Neural cell (in vitro differentiated cells): ENCODE measurements around the gene OR52E1. TPM values are rescaled to one million over a fixed set of nuclear protein-coding genes. Genes with fewer than 3 reads are reported as not detected.

Experiments used
- H2AFZ ChIP-seq: fragments of 200-600, 300-800 bp; sonication (generic), shearing (Covaris generic); 2 replicates; pipeline ENCODE4 v1.6.0; 2014; ENCODE audit warnings: low read depth, mild to moderate bottlenecking, antibody characterized with exemption, low read length, moderate library complexity
- H3F3A ChIP-seq: fragments of 200-600 bp; shearing (Covaris generic); 2 replicates; pipeline ENCODE4 v1.6.1; 2016; ENCODE audit warnings: mild to moderate bottlenecking, moderate library complexity, mixed read lengths, antibody characterized with exemption, low read length; ENCODE audit not compliant: insufficient read depth, poor library complexity, severe bottlenecking
- H3K27ac ChIP-seq: fragments of 200-600, 300-800 bp; sonication (generic), shearing (Covaris generic); 2 replicates; pipeline ENCODE4 v1.5.1; 2014; ENCODE audit warnings: mild to moderate bottlenecking, low read length, moderate library complexity
- H3K27me3 ChIP-seq: fragments of 300-800, 200-600 bp; sonication (generic), shearing (Covaris generic); 2 replicates; pipeline ENCODE4 v1.6.0; 2014; ENCODE audit warnings: mild to moderate bottlenecking, low read depth, low read length, moderate library complexity; ENCODE audit not compliant: insufficient read depth
- H3K36me3 ChIP-seq: fragments of 300-800, 200-600 bp; sonication (generic), shearing (Covaris generic); 2 replicates; pipeline ENCODE4 v1.5.1; 2014; ENCODE audit warnings: mild to moderate bottlenecking, antibody characterized with exemption, low read length, moderate library complexity; ENCODE audit not compliant: insufficient read depth
- H3K4me2 ChIP-seq: fragments of 300-800, 200-600 bp; sonication (generic), shearing (Covaris generic); 2 replicates; pipeline ENCODE4 v1.6.0; 2014; ENCODE audit warnings: mild to moderate bottlenecking, low read length
- H3K4me3 ChIP-seq: fragments of 300-800, 200-600 bp; sonication (generic), shearing (Covaris generic); 2 replicates; pipeline ENCODE4 v1.5.1; 2014; ENCODE audit warnings: mild to moderate bottlenecking, low read length, moderate library complexity
- H3K79me2 ChIP-seq: fragments of 200-600 bp; shearing (Covaris generic); replicated peaks from 2 replicates; pipeline ENCODE4 v1.6.0; 2014; ENCODE audit warnings: mild to moderate bottlenecking, low read length, moderate library complexity; ENCODE audit not compliant: insufficient read depth
- H3K9ac ChIP-seq: fragments of 300-800, 200-600 bp; sonication (generic), shearing (Covaris generic); 2 replicates; pipeline ENCODE4 v1.6.1; 2016; ENCODE audit warnings: mild to moderate bottlenecking, low read length, mixed read lengths
- H3K9me2 ChIP-seq: fragments of 200-600 bp; shearing (Covaris generic); 2 replicates; pipeline ENCODE4 v1.6.1; 2016; ENCODE audit warnings: mild to moderate bottlenecking, low read length, mixed read lengths; ENCODE audit not compliant: insufficient read depth
- H3K9me3 ChIP-seq: fragments of 200-600, 300-800 bp; sonication (generic), shearing (Covaris generic); 2 replicates; pipeline ENCODE4 v1.6.1; 2016; ENCODE audit warnings: mild to moderate bottlenecking, mixed run types, low read length, moderate library complexity, mixed read lengths
- H4K20me1 ChIP-seq: fragments of 200-600 bp; shearing (Covaris generic); 2 replicates; pipeline ENCODE4 v1.6.1; 2016; ENCODE audit warnings: mild to moderate bottlenecking, mixed run types; ENCODE audit not compliant: insufficient read depth
- EP300 ChIP-seq: fragments of 450-650 bp; conservative IDR thresholded peaks from 2 replicates; pipeline ENCODE4 v1.6.1; 2014; ENCODE audit warnings: antibody characterized with exemption, mild to moderate bottlenecking, moderate library complexity; ENCODE audit not compliant: poor library complexity, severe bottlenecking
- EZH2 ChIP-seq: fragments of 200-600, 300-800 bp; shearing (Covaris generic), sonication (generic); IDR thresholded peaks from 2 replicates; pipeline ENCODE4 v1.6.1; 2014; ENCODE audit warnings: antibody characterized with exemption, low read length, borderline replicate concordance, mild to moderate bottlenecking; ENCODE audit not compliant: insufficient read depth, poor library complexity, severe bottlenecking
- MXI1 ChIP-seq: fragments of 450-650 bp; conservative IDR thresholded peaks from 2 replicates; pipeline ENCODE4 v1.6.1; 2014; ENCODE audit warnings: antibody characterized with exemption, mild to moderate bottlenecking; ENCODE audit not compliant: poor library complexity, severe bottlenecking
- POLR2AphosphoS5 ChIP-seq: IDR thresholded peaks from 2 replicates; pipeline ENCODE4 v1.6.1; 2012
- RAD21 ChIP-seq: fragments of 450-650 bp; conservative IDR thresholded peaks from 2 replicates; pipeline ENCODE4 v1.6.1; 2014; ENCODE audit warnings: antibody characterized with exemption, mild to moderate bottlenecking, moderate library complexity
- SMC3 ChIP-seq: fragments of 450-650 bp; conservative IDR thresholded peaks from 2 replicates; pipeline ENCODE4 v1.6.1; 2014; ENCODE audit warnings: antibody characterized with exemption, mild to moderate bottlenecking, moderate library complexity; ENCODE audit not compliant: poor library complexity
- TAF1 ChIP-seq: IDR thresholded peaks from 2 replicates; pipeline ENCODE4 v1.6.1; 2012; ENCODE audit warnings: low read depth
- polyA plus RNA-seq: library from polyadenylated mRNA; depleted of rRNA; stranded (reverse); fragments of >200 nt; gene quantifications from 2 replicates; pipeline ENCODE4 v1.2.3, GENCODE V29; 2014
- TF ChIP-seq, protein P1 (sequence below): fragments of 450-650 bp; IDR thresholded peaks from 2 replicates; pipeline ENCODE4 v1.5.1; 2014; ENCODE audit warnings: antibody characterized with exemption, mild to moderate bottlenecking, moderate library complexity; ENCODE audit not compliant: poor library complexity, severe bottlenecking
- TF ChIP-seq, protein P2 (sequence below): IDR thresholded peaks from 2 replicates; pipeline ENCODE4 v1.6.1; 2012; ENCODE audit warnings: borderline replicate concordance

The OR52E1 gene
- polyA plus RNA-seq, 1 donor from 2014 or later = not detected

DNA sequence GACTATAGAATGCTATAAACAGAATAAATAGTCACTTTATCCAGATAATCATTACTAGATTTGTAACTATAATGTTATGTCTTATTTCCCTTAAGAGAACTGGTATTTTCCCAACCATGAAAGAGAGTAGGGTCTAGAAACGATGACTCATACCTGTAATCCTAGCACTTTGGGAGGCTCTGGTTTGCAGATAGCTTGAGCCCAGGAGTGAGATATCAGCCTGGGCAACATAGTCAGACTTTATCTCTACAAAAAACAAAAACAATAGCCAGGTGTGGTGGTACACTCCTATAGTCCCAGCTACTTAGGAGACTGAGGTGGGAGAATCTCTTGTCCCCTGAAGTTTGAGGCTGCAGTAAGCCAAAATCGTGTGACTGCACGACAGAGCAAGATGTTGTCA, 37.9 kb downstream of the OR52E1 start:
- Histone ChIP-seq H3K79me2 (no peaks in the 10 kb centered on the region), H3F3A (no peaks in the 10 kb centered on the region), H3K9ac (no peak overlapping the region), H3K4me3 (no peak overlapping the region), H3K9me3 (no peaks in the 10 kb centered on the region), H3K27ac (no peak overlapping the region), H2AFZ (no peak overlapping the region), H3K4me2 (no peak overlapping the region), H3K27me3 (no peaks in the 10 kb centered on the region), H4K20me1 (no peaks in the 10 kb centered on the region), H3K9me2 (no peaks in the 10 kb centered on the region), H3K36me3 (no peaks in the 10 kb centered on the region)
- TF ChIP-seq, protein P1, sequence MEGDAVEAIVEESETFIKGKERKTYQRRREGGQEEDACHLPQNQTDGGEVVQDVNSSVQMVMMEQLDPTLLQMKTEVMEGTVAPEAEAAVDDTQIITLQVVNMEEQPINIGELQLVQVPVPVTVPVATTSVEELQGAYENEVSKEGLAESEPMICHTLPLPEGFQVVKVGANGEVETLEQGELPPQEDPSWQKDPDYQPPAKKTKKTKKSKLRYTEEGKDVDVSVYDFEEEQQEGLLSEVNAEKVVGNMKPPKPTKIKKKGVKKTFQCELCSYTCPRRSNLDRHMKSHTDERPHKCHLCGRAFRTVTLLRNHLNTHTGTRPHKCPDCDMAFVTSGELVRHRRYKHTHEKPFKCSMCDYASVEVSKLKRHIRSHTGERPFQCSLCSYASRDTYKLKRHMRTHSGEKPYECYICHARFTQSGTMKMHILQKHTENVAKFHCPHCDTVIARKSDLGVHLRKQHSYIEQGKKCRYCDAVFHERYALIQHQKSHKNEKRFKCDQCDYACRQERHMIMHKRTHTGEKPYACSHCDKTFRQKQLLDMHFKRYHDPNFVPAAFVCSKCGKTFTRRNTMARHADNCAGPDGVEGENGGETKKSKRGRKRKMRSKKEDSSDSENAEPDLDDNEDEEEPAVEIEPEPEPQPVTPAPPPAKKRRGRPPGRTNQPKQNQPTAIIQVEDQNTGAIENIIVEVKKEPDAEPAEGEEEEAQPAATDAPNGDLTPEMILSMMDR = no peak
- TF ChIP-seq RAD21 (no peak), SMC3 (no peak), MXI1 (no peak), EZH2 (no peak), EP300 (no peak), POLR2AphosphoS5 (no peak), TAF1 (no peak)
- TF ChIP-seq, protein P2, sequence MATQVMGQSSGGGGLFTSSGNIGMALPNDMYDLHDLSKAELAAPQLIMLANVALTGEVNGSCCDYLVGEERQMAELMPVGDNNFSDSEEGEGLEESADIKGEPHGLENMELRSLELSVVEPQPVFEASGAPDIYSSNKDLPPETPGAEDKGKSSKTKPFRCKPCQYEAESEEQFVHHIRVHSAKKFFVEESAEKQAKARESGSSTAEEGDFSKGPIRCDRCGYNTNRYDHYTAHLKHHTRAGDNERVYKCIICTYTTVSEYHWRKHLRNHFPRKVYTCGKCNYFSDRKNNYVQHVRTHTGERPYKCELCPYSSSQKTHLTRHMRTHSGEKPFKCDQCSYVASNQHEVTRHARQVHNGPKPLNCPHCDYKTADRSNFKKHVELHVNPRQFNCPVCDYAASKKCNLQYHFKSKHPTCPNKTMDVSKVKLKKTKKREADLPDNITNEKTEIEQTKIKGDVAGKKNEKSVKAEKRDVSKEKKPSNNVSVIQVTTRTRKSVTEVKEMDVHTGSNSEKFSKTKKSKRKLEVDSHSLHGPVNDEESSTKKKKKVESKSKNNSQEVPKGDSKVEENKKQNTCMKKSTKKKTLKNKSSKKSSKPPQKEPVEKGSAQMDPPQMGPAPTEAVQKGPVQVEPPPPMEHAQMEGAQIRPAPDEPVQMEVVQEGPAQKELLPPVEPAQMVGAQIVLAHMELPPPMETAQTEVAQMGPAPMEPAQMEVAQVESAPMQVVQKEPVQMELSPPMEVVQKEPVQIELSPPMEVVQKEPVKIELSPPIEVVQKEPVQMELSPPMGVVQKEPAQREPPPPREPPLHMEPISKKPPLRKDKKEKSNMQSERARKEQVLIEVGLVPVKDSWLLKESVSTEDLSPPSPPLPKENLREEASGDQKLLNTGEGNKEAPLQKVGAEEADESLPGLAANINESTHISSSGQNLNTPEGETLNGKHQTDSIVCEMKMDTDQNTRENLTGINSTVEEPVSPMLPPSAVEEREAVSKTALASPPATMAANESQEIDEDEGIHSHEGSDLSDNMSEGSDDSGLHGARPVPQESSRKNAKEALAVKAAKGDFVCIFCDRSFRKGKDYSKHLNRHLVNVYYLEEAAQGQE = no peak

DNA sequence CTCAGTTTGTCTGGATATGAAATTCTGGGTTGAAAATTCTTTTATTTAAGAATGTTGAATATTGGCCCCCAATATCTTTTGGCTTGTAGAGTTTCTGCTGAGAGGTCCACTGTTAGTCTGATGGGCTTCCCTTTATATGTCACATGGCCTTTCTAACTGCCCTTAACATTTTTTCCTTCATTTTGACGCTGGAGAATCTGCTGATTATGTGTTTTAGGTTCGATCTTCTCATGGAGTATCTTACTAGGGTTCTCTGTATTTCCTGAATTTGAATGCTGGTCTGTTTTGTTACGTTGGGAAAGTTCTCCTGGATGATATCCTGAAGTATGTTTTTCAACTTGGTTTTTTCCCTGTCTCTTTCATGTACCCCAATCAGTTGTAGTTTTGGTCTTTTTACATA, 46.0 kb downstream of the OR52E1 start:
- Histone ChIP-seq H3K9me2 (no peaks in the 10 kb centered on the region), H3K9ac (no peak overlapping the region), H4K20me1 (no peaks in the 10 kb centered on the region), H2AFZ (no peak overlapping the region), H3K36me3 (no peaks in the 10 kb centered on the region), H3K4me3 (no peak overlapping the region), H3K9me3 (no peaks in the 10 kb centered on the region), H3K27ac (no peak overlapping the region), H3K4me2 (no peak overlapping the region), H3K79me2 (no peaks in the 10 kb centered on the region), H3K27me3 (no peaks in the 10 kb centered on the region), H3F3A (no peaks in the 10 kb centered on the region)
- TF ChIP-seq, protein P1 = no peak
- TF ChIP-seq RAD21 = no peak
